ENCODE measurements around the gene WDR20. TPM values are rescaled to one million over a fixed set of nuclear protein-coding genes. Genes with fewer than 3 reads are reported as not detected.

WDR20 gene
- total RNA-seq, 1 donor from 2014 or later, result 25.2 TPM

GRCh38 chr14:102212845-102213244 lies 73.1 kb downstream of the WDR20 start:
- Histone ChIP-seq H3K27me3 (no peaks in the 10 kb centered on the region), H3K27ac (no peak overlapping the region), H3K9me3 (no peaks in the 10 kb centered on the region), H3K4me1 (no peaks in the 10 kb centered on the region), H3K4me3 (no peak overlapping the region), H3K36me3 (peaks cover 21% of the 10 kb centered on the region)
- peak; percentile 18 for DNase-seq
- intact Hi-C loops (cut with DNase I), result no loop called here
- no peak for ATAC-seq
- TF ChIP-seq CTCF (IDR thresholded peaks at IDR 0.05), result no peak

GRCh38 chr14:102213470-102213869 lies 73.8 kb downstream of the WDR20 start:
- intact Hi-C loops (cut with DNase I), result no loop called here
- peaks cover 21% of the 10 kb centered on the region for H3K36me3 ChIP-seq
- no peak for TF ChIP-seq CTCF (IDR thresholded peaks at IDR 0.05)
- no peaks in the 10 kb centered on the region for H3K4me1 ChIP-seq
- no peak overlapping the region for H3K27ac ChIP-seq
- H3K9me3 ChIP-seq, result no peaks in the 10 kb centered on the region
- DNase-seq (peak; percentile 53), ATAC-seq (no peak)
- no peaks in the 10 kb centered on the region for H3K27me3 ChIP-seq
- no peak overlapping the region for H3K4me3 ChIP-seq

- H3K36me3 ChIP-seq, result peaks cover 15% of the 10 kb centered on the region
- H3K27ac ChIP-seq, result no peak overlapping the region
- H3K4me1 ChIP-seq, result no peaks in the 10 kb centered on the region
- intact Hi-C loops (cut with DNase I), result no loop called here
- no peak for ATAC-seq
- no peaks in the 10 kb centered on the region for H3K9me3 ChIP-seq
- peak; percentile 57 for DNase-seq
- no peak overlapping the region for H3K4me3 ChIP-seq
- peak; percentile 6 for TF ChIP-seq CTCF (IDR thresholded peaks at IDR 0.05)
- H3K27me3 ChIP-seq, result no peaks in the 10 kb centered on the region
Measured at GRCh38 chr14:102213984-102214658, 74.4 kb downstream of the WDR20 start.

GRCh38 chr14:102215071-102215470 lies 75.4 kb downstream of the WDR20 start:
- H3K9me3 ChIP-seq, result no peaks in the 10 kb centered on the region
- intact Hi-C loops (cut with DNase I), result no loop called here
- H3K4me3 ChIP-seq, result no peak overlapping the region
- DNase-seq, result peak; percentile 38
- no peaks in the 10 kb centered on the region for H3K4me1 ChIP-seq
- H3K27me3 ChIP-seq, result no peaks in the 10 kb centered on the region
- peaks cover 7% of the 10 kb centered on the region for H3K36me3 ChIP-seq
- no peak overlapping the region for H3K27ac ChIP-seq
- no peak for TF ChIP-seq CTCF (IDR thresholded peaks at IDR 0.05)
- no peak for ATAC-seq

GRCh38 chr14:102215576-102216250 lies 76.0 kb downstream of the WDR20 start:
- intact Hi-C loops (cut with DNase I), result no loop called here
- no peak for DNase-seq
- Histone ChIP-seq H3K4me1 (no peaks in the 10 kb centered on the region), H3K27ac (no peak overlapping the region), H3K4me3 (no peak overlapping the region), H3K36me3 (peaks cover 7% of the 10 kb centered on the region), H3K27me3 (no peaks in the 10 kb centered on the region), H3K9me3 (no peaks in the 10 kb centered on the region)
- no peak for ATAC-seq
- TF ChIP-seq CTCF (IDR thresholded peaks at IDR 0.05), result no peak
